Keratinocyte (primary cell): ENCODE measurements around the gene UBL5. TPM values are rescaled to one million over a fixed set of nuclear protein-coding genes. Genes with fewer than 3 reads are reported as not detected.

Experiments used
- DNase-seq: peaks from one replicate; pipeline ENCODE4 v3.0.0-alpha.2; 2011; ENCODE audit warnings: low read depth, missing footprints, low spot score
- FAIRE-seq: peaks from 2 replicates; lab custom pipeline; 2011; peaks lifted over from hg19 to GRCh38; lab: Jason Lieb, UNC
- H2AFZ ChIP-seq: 2 replicates; pipeline ENCODE4 v1.6.0; 2012; ENCODE audit warnings: low read length, control low read depth, inconsistent platforms; ENCODE audit not compliant: control insufficient read depth
- H3K27ac ChIP-seq: 2 replicates; pipeline ENCODE4 v1.5.1; 2011; ENCODE audit warnings: low read length; ENCODE audit not compliant: control insufficient read depth, insufficient read depth
- H3K27me3 ChIP-seq: 3 replicates; pipeline ENCODE4 v1.6.0; 2011; ENCODE audit warnings: low read length; ENCODE audit not compliant: control insufficient read depth, insufficient read depth; ENCODE audit errors: extremely low read depth
- H3K36me3 ChIP-seq, 2 experiments: 2 replicates in 1 of 2; 3 replicates in 1 of 2; pipeline ENCODE4 v1.5.1; 2011; ENCODE audit warnings: low read length in 2 of 2, mild to moderate bottlenecking in 1 of 2; ENCODE audit not compliant: control insufficient read depth in 2 of 2, insufficient read depth in 2 of 2; ENCODE audit errors: extremely low read depth in 1 of 2
- H3K4me1 ChIP-seq: 3 replicates; pipeline ENCODE4 v1.5.1; 2011; ENCODE audit warnings: low read length; ENCODE audit not compliant: control insufficient read depth, insufficient read depth; ENCODE audit errors: extremely low read depth
- H3K4me2 ChIP-seq: 3 replicates; pipeline ENCODE4 v1.6.0; 2011; ENCODE audit warnings: low read depth, low read length; ENCODE audit not compliant: control insufficient read depth, insufficient read depth; ENCODE audit errors: extremely low read depth
- H3K4me3 ChIP-seq, 3 experiments: fragments of 200-600 bp in 1 of 3; sonication (generic) in 1 of 3; 2 replicates in 2 of 3; 3 replicates in 1 of 3; pipeline ENCODE4 v1.5.1; 2011 to 2016; ENCODE audit warnings: low read length in 3 of 3, mild to moderate bottlenecking in 3 of 3, control low read depth in 2 of 3, inconsistent platforms in 1 of 3, low read depth in 1 of 3, mixed read lengths in 1 of 3, mixed run types in 1 of 3, moderate library complexity in 1 of 3; ENCODE audit not compliant: control insufficient read depth in 2 of 3, insufficient read depth in 2 of 3; ENCODE audit errors: extremely low read depth in 1 of 3
- H3K79me2 ChIP-seq: 2 replicates; pipeline ENCODE4 v1.6.0; 2012; ENCODE audit warnings: low read length; ENCODE audit not compliant: control insufficient read depth, insufficient read depth
- H3K9ac ChIP-seq: 3 replicates; pipeline ENCODE4 v1.6.0; 2011; ENCODE audit warnings: low read length; ENCODE audit not compliant: control insufficient read depth, insufficient read depth; ENCODE audit errors: extremely low read depth
- H3K9me1 ChIP-seq: 3 replicates; pipeline ENCODE4 v1.6.0; 2011; ENCODE audit warnings: low read length; ENCODE audit not compliant: control insufficient read depth, insufficient read depth; ENCODE audit errors: extremely low read depth
- H3K9me3 ChIP-seq: 2 replicates; pipeline ENCODE4 v1.5.1; 2012; ENCODE audit warnings: low read depth, low read length; ENCODE audit not compliant: control insufficient read depth
- H4K20me1 ChIP-seq: 3 replicates; pipeline ENCODE4 v1.6.0; 2011; ENCODE audit warnings: low read length; ENCODE audit not compliant: control insufficient read depth, insufficient read depth; ENCODE audit errors: extremely low read depth
- CTCF ChIP-seq, 3 experiments: IDR thresholded peaks in 1 of 3; conservative IDR thresholded peaks in 1 of 3; optimal IDR thresholded peaks in 1 of 3; 2 replicates in 2 of 3; 3 replicates in 1 of 3; pipeline versions ENCODE3 to v1.5.1; 2011; ENCODE audit warnings: low read length in 3 of 3, mild to moderate bottlenecking in 3 of 3, moderate library complexity in 2 of 3, control low read depth in 1 of 3, inconsistent platforms in 1 of 3; ENCODE audit not compliant: insufficient read depth in 2 of 3; ENCODE audit errors: extremely low read depth in 1 of 3
- EZH2 ChIP-seq: IDR thresholded peaks from one replicate; pipeline ENCODE4 v1.6.1; 2012; ENCODE audit warnings: inconsistent platforms, mild to moderate bottlenecking, low read length, moderate library complexity
- dilution Hi-C: fragments of 300-500 bp; cut with MboI; formaldehyde crosslinking; loops from one replicate; pipeline ENCODE4 v1.7.0; 2020; ENCODE audit warnings: low sequenced_read_pairs; ENCODE audit not compliant: extremely low pct_ligation_motif_present
- polyA plus RNA-seq, 5 experiments: library from polyadenylated mRNA; depleted of rRNA in 3 of 5; stranded (reverse) in 3 of 5; stranded (forward) in 1 of 5; unstranded in 1 of 5; fragments of >200 nt; gene quantifications; 1 replicate in 1 of 5; 2 replicates in 3 of 5; 3 replicates in 1 of 5; pipeline versions ENCODE4 v1.2.1 to v1.2.3, GENCODE V29; 2011 to 2012; ENCODE audit warnings: missing spikeins in 2 of 5, low read depth in 1 of 5, low replicate concordance in 1 of 5

Gene UBL5
- polyA plus RNA-seq, 1 donor (not counting 4 experiments of a cell fraction or from before 2014, with no cell fraction given) = 995 TPM

- DNase-seq = no peak
- H3K9me1 ChIP-seq = no peaks in the 10 kb centered on the region
Observed at GRCh38 chr19:9808855-9809824, 18.6 kb upstream of the UBL5 start.

DNA sequence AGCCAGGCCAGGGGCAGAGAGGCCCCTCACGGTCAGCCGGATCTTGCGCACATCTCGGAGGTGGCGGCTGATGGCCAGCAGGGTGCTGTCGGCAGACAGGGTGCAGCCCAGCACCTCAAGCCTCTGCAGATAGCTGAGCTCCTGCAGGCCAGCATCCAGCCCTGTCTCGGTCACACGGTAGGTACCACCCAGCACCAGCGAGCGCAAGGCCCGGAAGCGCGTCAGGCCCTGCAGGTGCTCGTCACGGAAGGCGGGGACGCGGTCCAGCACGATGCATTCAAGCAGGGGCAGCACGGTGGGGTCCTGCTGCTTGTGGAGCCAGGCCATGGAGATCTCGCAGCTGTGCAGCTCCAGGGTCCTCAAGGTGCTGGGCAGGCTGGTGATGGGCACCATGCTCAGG is 16.6 kb upstream of the UBL5 start:
- DNase-seq = no peak
- no peak overlapping the region for H2AFZ ChIP-seq
- H3K9me3 ChIP-seq = no peaks in the 10 kb centered on the region
- no peaks in the 10 kb centered on the region for H3K9me1 ChIP-seq
- dilution Hi-C loops = no loop called here
- no peaks in the 10 kb centered on the region for H3K27me3 ChIP-seq
- no peak overlapping the region for H3K27ac ChIP-seq
- no peak for FAIRE-seq
- peaks cover 9% of the 10 kb centered on the region for H3K79me2 ChIP-seq
- TF ChIP-seq EZH2 = no peak
- TF ChIP-seq CTCF (optimal IDR thresholded peaks at IDR 0.05 in 1 of 3, IDR thresholded peaks at IDR 0.05 in 1 of 3, conservative IDR thresholded peaks at IDR 0.05 in 1 of 3; ENCODE audit: extremely low read depth in 1 of 3, insufficient read depth in 2 of 3, low read length in 3 of 3) = no peak
- no peak overlapping the region for H3K4me3 ChIP-seq
- no peaks in the 10 kb centered on the region for H3K4me1 ChIP-seq
- no peak overlapping the region for H3K9ac ChIP-seq
- peaks cover 18 to 21% of the 10 kb centered on the region in 2 experiments for H3K36me3 ChIP-seq
- H3K4me2 ChIP-seq = no peak overlapping the region
- H4K20me1 ChIP-seq = no peaks in the 10 kb centered on the region

More at GRCh38 chr19:9808855-9809824, 18.6 kb upstream of the UBL5 start:
- no peak overlapping the region for H3K9ac ChIP-seq
- H3K79me2 ChIP-seq = peaks cover 2% of the 10 kb centered on the region
- FAIRE-seq = no peak
- H3K4me3 ChIP-seq = no peak overlapping the region
- no peak overlapping the region for H3K4me2 ChIP-seq
- no peaks in the 10 kb centered on the region for H3K27me3 ChIP-seq
- no peaks in the 10 kb centered on the region for H3K9me3 ChIP-seq
- no peaks in the 10 kb centered on the region for H4K20me1 ChIP-seq
- H3K27ac ChIP-seq = no peak overlapping the region
- dilution Hi-C loops = no loop called here
- no peak for TF ChIP-seq CTCF (optimal IDR thresholded peaks at IDR 0.05 in 1 of 3, IDR thresholded peaks at IDR 0.05 in 1 of 3, conservative IDR thresholded peaks at IDR 0.05 in 1 of 3; ENCODE audit: extremely low read depth in 1 of 3, insufficient read depth in 2 of 3, low read length in 3 of 3)
- no peak for TF ChIP-seq EZH2
- peaks cover 18 to 26% of the 10 kb centered on the region in 2 experiments for H3K36me3 ChIP-seq
- no peaks in the 10 kb centered on the region for H3K4me1 ChIP-seq
- no peak overlapping the region for H2AFZ ChIP-seq
